HG02798 (cell line): ENCODE measurements around the gene METTL24.
"Not testable (repeated sequence)": the region's sequence is repeated elsewhere in the genome, so short reads cannot be mapped to it uniquely, and the experiment has no call there.

ENCODE experiments used
- ATAC-seq: cut with Tn5 transposase; IDR thresholded peaks from one replicate; pipeline ENCODE4 v1.9.1; 2021; ENCODE audit warnings: mild to moderate bottlenecking; ENCODE audit not compliant: unreplicated experiment, poor library complexity

METTL24 gene

DNA sequence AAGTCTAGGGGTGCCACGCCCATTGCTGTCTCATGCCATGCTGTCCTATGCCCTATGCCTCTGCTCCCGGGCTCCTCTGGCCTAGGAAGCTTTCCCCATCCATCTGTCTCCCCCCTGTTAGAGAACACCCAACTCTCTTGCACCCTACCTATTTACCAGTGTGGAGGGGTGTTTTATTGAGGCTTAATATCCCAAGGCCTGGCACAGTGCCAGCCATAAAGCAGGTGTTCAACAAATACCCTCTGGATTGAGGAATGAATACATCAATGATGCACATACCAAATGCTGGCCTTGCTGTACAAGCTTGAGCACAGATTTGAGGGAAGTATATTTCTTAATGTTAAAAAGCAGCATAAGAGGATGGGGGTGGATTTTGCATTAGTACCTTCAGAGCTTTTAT is 38.3 kb downstream of the METTL24 start:
- ATAC-seq, result no peak

DNA sequence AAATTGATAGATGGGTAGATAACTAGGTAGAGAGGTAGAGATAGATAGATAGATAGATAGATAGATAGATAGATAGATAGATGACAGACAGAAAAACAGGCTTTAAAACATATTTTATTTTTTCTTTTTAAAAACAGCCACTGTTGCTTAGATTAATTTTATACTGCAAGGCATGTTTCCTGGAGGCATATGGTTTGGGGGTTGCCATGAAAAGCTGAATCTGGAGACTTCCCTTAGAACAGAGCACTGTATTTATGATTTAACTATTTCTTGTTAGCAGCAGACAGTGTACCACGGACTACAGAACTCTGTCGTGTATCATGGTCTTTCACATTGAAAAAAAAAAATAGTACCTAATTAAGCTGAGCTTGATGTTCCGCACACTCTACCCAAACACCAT is 38.8 kb downstream of the METTL24 start:
- no peak for ATAC-seq

DNA sequence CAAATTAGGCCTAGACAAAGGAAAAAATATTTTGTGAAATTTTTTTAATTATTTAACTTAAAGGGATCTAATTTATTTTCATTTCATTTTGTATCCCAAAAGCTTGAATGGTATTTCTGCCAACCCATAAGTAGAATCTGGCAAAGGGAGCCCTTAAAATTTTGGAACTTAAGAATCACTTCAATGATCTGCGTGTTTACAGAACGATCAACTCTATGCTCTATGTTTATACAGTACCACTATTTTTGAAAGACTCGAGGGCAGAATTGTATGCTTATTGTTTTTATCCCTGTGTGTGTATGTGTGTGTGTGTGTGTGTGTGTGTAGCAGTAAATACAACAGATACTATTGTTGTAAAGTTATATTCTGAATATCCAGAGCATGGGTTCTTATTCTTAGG is 39.2 kb downstream of the METTL24 start:
- no peak for ATAC-seq

- ATAC-seq, result no peak
Measured at GRCh38 chr6:110317646-110318045, 40.5 kb downstream of the METTL24 start.

- ATAC-seq, result no peak
Measured at GRCh38 chr6:110317189-110317588, 41.0 kb downstream of the METTL24 start.

DNA sequence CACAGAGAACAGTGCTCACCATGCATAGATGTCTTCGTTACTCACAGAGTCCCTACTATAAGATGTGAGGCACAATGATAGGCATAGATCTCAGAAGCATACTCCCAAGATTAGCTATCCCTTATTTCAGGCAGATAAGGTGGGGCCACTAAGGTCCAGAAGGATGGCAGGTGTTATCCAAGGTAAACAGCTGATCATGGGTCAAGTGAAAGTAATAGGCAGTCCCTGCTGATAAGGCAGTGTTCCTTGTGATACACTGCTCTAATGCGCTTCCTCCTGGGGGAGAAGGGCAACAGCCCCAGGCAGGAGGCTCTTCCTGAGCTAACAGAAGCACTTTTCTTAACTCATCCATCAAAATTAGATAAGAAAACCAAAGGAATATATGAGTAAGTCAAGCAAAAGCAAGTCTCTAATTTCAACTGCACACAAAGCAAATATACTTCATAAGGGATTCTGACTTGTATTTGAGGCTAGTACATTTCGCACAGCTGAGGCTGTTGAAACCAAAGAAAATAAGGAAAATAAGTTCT is 42.2 kb downstream of the METTL24 start:
- no peak for ATAC-seq

DNA sequence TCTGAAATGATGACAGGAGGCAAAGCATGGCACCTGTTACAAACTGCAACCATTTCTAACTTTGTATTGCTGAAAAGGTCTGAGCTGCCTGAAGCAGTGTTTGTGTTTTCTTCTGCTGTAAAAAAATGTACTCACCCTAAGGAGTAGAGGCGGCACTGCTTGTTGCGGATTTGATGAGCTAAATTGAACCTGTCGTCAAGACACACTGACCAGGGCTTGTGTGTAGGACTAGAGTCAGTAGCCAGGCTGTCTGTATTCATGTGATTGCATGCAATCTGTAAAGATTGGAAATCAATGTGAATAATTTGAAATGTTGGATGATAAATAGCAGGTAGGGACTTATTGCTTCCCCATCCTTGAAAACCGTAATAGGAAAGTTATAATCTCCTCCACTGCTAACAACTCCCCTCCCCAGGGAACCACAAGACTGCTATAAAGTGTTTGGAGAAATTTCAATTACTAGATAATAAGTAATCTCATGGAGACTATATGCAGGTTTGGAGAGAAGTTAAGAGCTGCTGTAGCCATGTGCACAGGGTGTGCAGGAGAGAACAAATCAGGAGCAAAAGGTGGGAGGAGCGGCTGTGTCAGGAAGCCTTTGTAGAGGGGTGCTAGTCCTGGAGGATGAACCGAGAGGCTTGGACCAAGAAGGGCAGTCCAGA is 42.8 kb downstream of the METTL24 start:
- ATAC-seq, result no peak

- ATAC-seq, result no peak
Measured at GRCh38 chr6:110310861-110311446, 47.2 kb downstream of the METTL24 start.

DNA sequence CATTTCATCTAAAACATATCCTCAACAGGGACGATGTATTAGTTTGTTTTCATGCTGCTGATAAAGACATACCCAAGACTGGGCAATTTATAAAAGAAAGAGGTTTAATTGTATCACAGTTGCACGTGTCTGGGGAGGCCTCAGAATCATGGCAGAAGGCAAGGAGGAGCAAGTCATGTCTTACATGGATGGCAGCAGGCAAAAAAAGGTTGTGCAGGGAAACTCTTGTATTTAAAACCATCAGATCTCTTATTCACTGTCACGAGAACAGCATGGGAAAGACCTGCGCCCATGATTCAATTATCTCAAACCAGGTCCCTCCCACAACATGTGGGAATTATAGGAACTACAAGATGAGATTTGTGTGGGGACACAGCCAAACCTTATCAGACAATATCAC is 48.7 kb downstream of the METTL24 start:
- ATAC-seq, result not testable (repeated sequence)

DNA sequence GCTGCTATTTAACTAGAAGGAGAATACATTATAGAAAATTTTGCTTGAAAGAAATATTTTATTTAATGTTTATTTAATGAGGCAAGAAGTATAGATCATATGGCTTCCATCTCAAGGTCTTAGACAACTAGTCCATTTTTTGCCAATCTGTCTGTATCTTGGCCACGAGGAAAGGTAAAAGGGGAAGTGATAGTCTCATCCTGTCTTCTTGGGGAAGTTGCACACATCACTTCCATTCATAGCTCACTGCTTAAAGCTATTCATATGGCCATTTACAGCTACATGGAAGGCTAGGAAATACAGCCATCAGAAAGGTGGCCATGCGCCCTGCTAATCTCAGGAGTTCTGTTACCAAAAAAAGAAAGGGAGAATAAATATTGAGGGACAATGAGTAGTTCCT is 50.8 kb downstream of the METTL24 start:
- no peak for ATAC-seq

DNA sequence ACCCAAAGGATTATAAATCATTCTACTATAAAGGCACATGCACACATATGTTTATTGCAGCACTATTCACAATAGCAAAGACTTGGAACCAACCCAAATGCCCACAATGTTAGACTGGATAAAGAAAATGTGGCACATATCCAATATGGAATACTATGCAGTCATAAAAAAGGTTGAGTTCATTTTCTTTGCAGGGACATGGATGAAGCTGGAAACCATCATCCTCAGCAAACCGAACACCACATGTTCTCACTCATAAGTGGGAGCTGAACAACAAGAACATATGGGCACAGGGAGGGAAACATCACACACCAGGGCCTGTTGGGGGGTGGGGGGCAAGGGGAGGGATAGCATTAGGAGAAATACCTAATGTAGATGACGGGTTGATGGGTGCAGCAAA is 52.3 kb downstream of the METTL24 start:
- ATAC-seq, result not testable (repeated sequence)

DNA sequence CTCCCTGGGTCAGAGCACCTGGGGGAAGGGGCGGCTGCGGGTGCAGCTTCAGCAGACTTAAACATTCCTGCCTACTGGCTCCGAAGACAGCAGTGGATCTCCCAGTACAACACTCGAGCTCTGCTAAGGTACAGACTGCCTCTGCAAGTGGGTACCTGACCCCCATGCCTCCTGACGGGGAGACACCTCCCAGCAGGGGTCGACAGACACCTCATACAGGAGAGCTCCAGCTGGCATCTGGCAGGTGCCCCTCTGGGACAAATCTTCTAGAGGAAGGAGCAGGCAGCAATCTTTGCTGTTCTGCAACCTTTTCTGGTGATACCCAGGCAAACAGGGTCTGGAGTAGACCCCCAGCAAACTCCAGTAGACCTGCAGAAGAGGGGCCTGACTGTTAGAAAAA is 54.5 kb downstream of the METTL24 start:
- ATAC-seq, result not testable (repeated sequence)

GRCh38 chr6:110298916-110299315 is 59.2 kb downstream of the METTL24 start:
- no peak for ATAC-seq

DNA sequence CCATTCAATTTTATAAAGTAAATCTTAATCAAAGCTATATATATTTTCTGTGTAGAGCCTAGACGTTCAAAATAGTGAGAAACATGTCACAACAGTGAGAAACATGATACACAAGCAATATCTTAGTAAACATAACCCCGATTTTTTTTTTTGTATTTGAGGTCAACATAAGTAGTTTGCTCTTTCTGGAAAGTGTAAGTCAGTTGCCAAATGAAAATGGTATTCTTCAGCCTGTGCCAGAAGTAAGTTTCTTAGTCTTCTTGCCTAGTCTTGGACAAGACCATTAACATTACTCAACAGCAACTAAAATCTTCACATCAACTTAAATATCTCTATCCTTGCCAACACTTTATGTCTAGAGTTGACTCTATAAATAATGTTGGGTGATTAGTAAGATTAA is 59.7 kb downstream of the METTL24 start:
- ATAC-seq, result no peak

GRCh38 chr6:110296241-110297025 is 61.7 kb downstream of the METTL24 start:
- no peak for ATAC-seq

GRCh38 chr6:110295451-110296165 is 62.5 kb downstream of the METTL24 start:
- no peak for ATAC-seq

DNA sequence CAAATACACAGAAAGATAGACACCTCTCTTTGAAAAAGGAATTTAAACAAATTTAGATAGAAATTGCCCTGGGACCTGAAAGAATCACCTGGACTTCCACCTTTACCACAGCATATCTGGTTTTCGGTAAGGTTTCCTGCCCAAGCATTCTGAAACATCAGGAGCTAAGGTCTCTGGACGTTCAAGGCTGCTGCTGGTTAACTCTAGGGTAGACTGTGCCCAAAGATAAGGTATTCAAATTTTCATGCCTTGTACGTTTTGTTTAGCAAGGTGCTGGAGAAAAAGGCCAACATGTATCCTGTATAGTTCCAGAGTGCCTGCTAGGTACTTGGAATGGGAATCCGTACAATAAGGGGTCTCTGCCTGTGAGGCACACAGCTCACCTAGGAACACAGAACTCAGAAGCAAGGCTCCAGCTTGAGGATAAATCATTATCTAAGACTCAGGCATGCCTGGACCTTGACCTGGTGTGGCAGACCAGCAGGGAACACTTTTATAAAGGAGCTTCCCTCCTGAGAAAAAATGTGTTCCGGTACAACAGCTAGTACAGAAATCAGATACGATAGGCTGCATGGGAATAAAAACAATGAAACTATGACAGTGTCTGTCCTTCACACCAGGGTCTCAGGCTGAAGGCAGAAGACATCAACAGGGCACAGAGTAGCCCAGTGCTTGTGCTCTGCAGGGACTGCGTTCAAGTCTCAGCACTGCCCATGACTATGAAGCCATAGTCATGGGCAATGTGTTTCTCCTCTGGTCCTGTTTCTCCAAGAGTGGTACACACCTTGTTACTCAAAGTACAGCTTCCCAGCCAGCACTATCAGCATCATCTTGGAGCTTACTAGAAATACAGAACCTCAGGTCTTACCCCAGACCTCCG is 70.4 kb downstream of the METTL24 start:
- ATAC-seq, result no peak

GRCh38 chr6:110285306-110286060 is 72.7 kb downstream of the METTL24 start:
- no peak for ATAC-seq

DNA sequence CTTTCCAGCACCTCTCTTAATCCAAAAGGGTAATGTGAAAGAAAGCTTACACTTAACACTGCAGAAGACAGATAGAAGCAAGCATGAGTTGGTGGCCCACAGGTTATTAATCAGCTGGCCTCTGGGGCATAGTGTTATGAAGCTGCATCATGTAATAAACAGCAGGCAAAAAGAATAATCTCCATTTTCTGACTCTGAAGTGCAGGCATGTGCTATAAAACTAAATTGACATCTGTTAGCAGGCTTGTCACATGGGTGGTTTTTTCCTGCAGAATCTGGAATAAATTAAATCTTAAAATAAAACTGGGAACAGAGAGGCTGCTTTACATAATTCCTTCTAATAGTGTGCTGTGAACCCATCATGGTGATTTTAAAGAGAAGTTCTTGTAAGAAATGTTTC is 73.3 kb downstream of the METTL24 start:
- no peak for ATAC-seq
